Right cardiac atrium (tissue), 5 donors: Measurements from ENCODE around the gene CEP350. TPM values are rescaled to one million over a fixed set of nuclear protein-coding genes. Genes with fewer than 3 reads are reported as not detected.
"Not testable (repeated sequence)": the region's sequence is repeated elsewhere in the genome, so short reads cannot be mapped to it uniquely, and the experiment has no call there.

Source experiments
- ATAC-seq, 2 donors: fragments of 200-7000 bp; cut with Tn5 transposase; one replicate each; pipeline versions ENCODE4 v1.8.0 to v1.9.1; 2020; ENCODE audit warnings: moderate library complexity in 2 of 2, mild to moderate bottlenecking in 1 of 2
- DNase-seq, 3 donors: peaks; one replicate each; pipeline ENCODE4 v3.0.0-alpha.2; 2020
- H3K27ac ChIP-seq: one replicate; pipeline ENCODE4 v1.5.1; 2013; ENCODE audit warnings: mild to moderate bottlenecking, low read length, control low read depth, moderate library complexity
- H3K27me3 ChIP-seq: one replicate; pipeline ENCODE4 v1.6.1; 2013; ENCODE audit not compliant: control insufficient read depth, insufficient read depth
- H3K4me1 ChIP-seq: one replicate; pipeline ENCODE4 v1.6.1; 2013; ENCODE audit warnings: low read length; ENCODE audit not compliant: control insufficient read depth, insufficient read depth
- H3K4me3 ChIP-seq: one replicate; pipeline ENCODE4 v1.5.1; 2013; ENCODE audit warnings: low read length, control low read depth
- H3K9me3 ChIP-seq: one replicate; pipeline ENCODE4 v1.6.1; 2013; ENCODE audit warnings: low read length; ENCODE audit not compliant: control insufficient read depth
- WGBS: extraction: QIAGEN DNeasy Blood & Tissue Kit; methylation state at CpG from one replicate; pipeline ENCODE4 v1.1.7; 2013; 5-methylcytosine and 5-hydroxymethylcytosine counted together
- intact Hi-C, 4 donors: fragments of 100-400 bp; cut with DNase I; formaldehyde crosslinking; loops; one replicate each; pipeline versions ENCODE4 v1.11.0 to v1.14.0; 2022 to 2023
- polyA plus RNA-seq: library from polyadenylated mRNA; stranded (reverse); fragments of 200-250 nt; gene quantifications from one replicate; pipeline ENCODE4 v1.2.3, GENCODE V29; 2013
- total RNA-seq, 4 donors: library from RNA; stranded (reverse); fragmentation: NEBNext Ultra II Directional; extraction: Animal tissue kit (Norgen Biotek cat#: 25700); gene quantifications; one replicate each; pipeline ENCODE4 v1.2.1, GENCODE V29; 2021
- donor health status: healthy with polysubstance abuse.
- donor health status: DM: no; HTN: yes; CAD: no.
- donor health status: DM: no; HTN: no; CAD: no.
- donor health status: DM: no; HTN: yes; CAD: no; lungs with severe emphysema.
- donor health status: DM: yes; HTN: yes; CAD: no.

CEP350 gene
- total and polyA plus RNA-seq, 5 donors = 6.8 to 40.3 (median 35.1) TPM

DNA sequence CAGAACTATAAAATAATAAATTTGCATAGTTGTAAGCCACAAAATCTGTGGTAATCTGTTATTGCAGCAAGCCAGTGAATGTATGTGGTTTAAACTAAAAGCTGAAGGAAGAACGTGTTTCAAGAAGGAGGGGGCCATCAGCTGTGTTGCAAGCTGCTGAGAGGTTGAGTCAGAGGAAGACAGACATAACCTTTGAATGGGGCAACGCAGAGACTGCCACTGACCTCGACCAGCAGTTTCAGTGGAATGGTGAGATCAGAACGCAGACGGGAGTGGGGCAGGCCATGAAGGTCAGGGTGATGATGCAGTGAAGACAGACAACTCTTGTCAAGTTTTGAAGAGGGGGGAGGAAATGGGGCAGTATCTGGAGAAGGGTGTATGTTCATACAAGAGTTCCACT is 176.9 kb downstream of the CEP350 start:
- no peak overlapping the region for H3K4me3 ChIP-seq
- H3K4me1 ChIP-seq = no peaks in the 10 kb centered on the region
- ATAC-seq (peak in 1 of 2 donors; percentile 44), DNase-seq (no peak)
- intact Hi-C loops = no loop called here
- WGBS = 51% methylated on average over 5 of the region's 5 CpGs
- no peak overlapping the region for H3K27ac ChIP-seq
- H3K27me3 ChIP-seq = no peaks in the 10 kb centered on the region
- H3K9me3 ChIP-seq = no peaks in the 10 kb centered on the region

DNA sequence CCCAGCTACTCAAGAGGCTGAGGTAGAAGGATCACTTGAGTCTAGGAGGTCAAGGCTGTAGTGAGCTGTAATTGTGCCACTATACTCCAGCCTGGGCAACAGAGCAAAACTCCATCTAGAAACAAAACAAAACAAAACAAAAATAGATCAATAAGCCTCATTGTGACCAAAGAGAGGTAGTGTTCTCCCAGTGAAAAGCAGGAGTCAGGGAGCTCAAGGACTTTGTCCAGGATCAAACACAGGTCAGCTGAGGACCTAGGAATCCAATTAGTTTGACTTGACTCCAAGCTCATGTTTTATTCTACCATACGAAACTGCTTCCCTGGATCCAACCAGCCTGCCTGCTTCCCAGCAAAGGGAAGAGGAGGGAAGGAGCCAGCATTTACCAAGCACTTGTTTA is 178.6 kb downstream of the CEP350 start:
- 59% methylated on average over 1 of the region's 1 CpG for WGBS
- Histone ChIP-seq H3K27ac (no peak overlapping the region), H3K27me3 (no peaks in the 10 kb centered on the region), H3K4me3 (no peak overlapping the region), H3K9me3 (no peaks in the 10 kb centered on the region), H3K4me1 (no peaks in the 10 kb centered on the region)
- intact Hi-C loops = no loop called here
- no peak for ATAC-seq
- no peak for DNase-seq

DNA sequence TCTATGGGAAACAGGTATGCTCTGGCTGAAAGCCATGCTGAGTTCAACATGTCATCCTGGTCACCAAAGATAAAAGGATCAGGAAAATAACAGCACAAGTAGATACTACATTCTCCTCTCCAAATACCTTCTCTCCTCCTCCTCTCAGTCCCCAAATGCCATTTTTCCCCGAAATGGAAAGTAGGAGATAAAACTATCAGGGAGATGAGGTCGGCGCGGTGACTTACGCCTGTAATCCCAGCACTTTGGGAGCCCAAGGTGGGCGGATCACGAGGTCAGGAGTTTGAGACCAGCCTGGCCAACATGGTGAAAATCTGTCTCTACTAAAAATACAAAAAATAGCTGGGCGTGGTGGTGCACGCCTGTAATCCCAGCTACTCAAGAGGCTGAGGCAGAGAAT is 179.1 kb downstream of the CEP350 start:
- H3K4me3 ChIP-seq, intact Hi-C loops, H3K27ac ChIP-seq, H3K27me3 ChIP-seq, H3K4me1 ChIP-seq, ATAC-seq, DNase-seq, H3K9me3 ChIP-seq: not testable (repeated sequence)
- 74% methylated on average over 9 of the region's 9 CpGs for WGBS

DNA sequence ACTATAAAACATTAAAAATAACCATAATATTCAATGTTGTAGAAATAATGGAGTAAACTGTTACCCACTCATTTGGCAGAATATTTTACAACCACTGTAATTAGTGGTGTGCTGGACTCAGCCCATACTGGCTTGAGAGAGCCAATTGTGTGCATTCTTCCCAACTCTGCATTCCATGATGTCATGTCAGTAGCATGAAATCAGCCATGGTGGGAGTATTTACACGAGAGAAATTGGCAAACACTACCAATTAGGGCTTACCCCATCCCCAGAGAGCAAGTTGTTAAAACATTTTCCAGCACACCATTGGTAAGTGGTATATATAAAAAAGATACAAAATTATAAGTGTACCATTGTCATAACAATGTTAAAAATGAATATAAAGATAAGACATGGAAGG is 180.9 kb downstream of the CEP350 start:
- no peaks in the 10 kb centered on the region for H3K27me3 ChIP-seq
- ATAC-seq (no peak), DNase-seq (no peak)
- H3K4me1 ChIP-seq = no peaks in the 10 kb centered on the region
- H3K4me3 ChIP-seq = no peak overlapping the region
- H3K27ac ChIP-seq = no peak overlapping the region
- intact Hi-C loops = no loop called here
- H3K9me3 ChIP-seq = no peaks in the 10 kb centered on the region
- WGBS = 29% methylated on average over 1 of the region's 1 CpG

DNA sequence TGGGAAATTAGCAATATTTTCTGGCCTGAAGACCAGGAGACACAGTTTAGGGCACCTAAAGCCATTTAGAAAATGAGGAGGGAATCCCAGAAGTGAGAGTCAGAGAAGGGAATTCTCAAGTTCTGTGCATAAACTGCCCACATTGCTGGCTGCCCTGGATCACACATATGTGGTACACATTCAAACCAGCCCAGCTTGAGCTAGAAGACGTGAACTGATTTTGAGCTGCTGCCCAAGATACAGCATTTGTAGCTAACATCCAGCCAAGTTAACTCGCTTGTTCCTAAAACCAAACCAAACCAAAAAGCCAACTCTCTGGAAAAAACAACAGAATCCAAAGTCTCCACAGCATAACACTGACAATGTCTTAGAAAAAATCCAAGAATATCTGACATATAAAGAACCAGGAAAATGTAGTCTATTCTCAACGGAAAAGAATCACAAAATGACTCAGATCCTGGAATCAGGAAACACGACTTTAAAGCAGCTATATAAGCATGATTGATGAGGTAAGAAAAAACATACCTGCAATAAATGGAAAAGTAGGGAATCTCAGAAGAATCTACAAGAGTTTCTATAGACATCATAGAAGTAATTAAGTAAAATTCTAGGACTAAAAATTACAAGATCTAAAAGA is 181.8 kb downstream of the CEP350 start:
- Histone ChIP-seq H3K27ac (no peak overlapping the region), H3K27me3 (no peaks in the 10 kb centered on the region), H3K4me3 (no peak overlapping the region), H3K4me1 (no peaks in the 10 kb centered on the region), H3K9me3 (no peaks in the 10 kb centered on the region)
- ATAC-seq = no peak
- WGBS = 56% methylated on average over 4 of the region's 4 CpGs
- DNase-seq = no peak
- intact Hi-C loops = no loop called here

DNA sequence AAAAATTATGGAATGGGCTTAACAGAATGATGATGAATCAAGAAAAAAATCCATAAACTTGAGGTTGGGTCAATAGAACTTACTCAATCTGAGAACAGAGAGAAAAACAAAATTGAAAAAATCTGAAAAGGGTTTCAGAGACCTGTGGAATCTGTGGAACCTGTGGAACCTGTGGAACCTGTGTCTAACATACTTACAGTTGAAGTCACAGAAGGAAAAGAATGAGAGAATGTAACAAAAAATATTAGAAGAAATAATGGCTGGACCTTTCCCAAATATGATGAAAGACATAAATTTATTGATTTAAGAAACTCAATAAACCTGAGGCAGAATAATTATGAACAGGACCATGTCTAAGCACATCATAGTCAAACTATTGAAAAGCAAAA is 182.4 kb downstream of the CEP350 start:
- Histone ChIP-seq H3K4me1 (no peaks in the 10 kb centered on the region), H3K9me3 (no peaks in the 10 kb centered on the region), H3K27me3 (no peaks in the 10 kb centered on the region), H3K4me3 (no peak overlapping the region), H3K27ac (no peak overlapping the region)
- intact Hi-C loops = no loop called here
- DNase-seq (no peak), ATAC-seq (no peak)

DNA sequence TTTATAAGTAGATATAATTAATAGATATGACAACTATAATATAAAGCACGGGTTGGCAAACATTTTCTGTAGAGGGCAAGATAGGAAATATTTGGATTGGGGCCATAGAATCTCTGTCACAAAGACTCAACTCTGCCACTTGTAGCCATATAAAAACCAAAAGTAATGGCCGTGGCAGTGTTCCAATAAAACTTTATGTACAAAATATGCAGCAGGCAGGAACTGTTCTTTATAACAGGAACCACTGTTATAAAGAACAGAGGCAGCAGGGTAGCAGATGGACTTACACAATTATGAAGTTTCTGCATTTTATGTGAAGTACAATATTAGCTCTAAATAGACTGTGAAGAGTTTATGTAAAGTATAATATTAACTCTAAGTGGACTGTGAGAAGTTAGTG is 183.2 kb downstream of the CEP350 start:
- Histone ChIP-seq H3K4me1 (no peaks in the 10 kb centered on the region), H3K27me3 (no peaks in the 10 kb centered on the region), H3K4me3 (no peak overlapping the region), H3K27ac (no peak overlapping the region), H3K9me3 (no peaks in the 10 kb centered on the region)
- 63% methylated on average over 2 of the region's 2 CpGs for WGBS
- no peak for DNase-seq
- intact Hi-C loops = no loop called here
- ATAC-seq = no peak

DNA sequence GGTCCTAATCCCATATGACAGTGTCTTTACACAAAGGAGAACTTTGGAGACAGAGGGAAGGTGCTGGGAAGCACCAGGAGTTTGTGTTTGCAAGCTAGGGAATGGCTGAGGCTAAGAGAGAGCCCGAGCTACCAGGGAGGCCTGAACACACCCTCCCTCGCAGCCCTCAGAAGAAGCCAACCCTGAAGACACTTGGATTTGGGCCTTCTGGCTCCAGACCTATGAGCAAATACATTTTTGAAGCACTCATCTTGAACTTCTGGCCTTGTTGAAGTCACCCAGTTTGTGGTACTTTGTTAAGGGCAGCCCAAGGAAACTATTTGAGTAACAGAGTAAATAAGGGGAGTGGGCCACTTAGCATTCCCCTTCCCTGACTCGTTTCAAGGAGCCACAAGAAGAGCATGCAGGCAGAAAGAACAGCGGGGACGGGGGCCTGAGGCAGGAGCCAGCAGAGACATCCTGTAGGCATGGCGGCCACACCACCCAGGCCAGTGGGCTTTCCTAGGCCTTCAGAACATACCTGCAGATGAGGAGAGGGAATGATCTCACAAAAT is 186.8 kb downstream of the CEP350 start:
- H3K4me3 ChIP-seq = no peak overlapping the region
- H3K27me3 ChIP-seq = no peaks in the 10 kb centered on the region
- H3K27ac ChIP-seq = no peak overlapping the region
- 78% methylated on average over 6 of the region's 6 CpGs for WGBS
- no peaks in the 10 kb centered on the region for H3K4me1 ChIP-seq
- intact Hi-C loops = no loop called here
- H3K9me3 ChIP-seq = no peaks in the 10 kb centered on the region
- DNase-seq (no peak), ATAC-seq (no peak)

DNA sequence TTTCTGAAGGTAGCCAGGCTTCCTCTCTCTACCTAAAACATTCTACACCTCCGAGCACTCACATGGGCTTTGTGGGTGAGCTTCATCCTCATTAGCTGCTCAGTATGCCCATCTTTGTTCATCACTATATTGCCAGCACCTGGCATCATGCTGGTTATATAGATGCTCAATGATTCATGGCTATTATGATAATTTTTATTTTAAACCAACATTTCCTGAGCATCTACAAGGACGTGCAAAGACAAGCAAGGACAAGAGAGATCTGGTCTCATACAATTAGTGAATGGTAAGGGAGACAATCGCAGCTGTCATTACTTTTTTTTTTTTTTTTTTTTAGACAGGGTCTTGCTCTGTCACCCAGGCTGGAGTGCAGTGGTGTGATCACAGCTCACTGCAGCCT is 188.7 kb downstream of the CEP350 start:
- ATAC-seq = no peak
- Histone ChIP-seq H3K27me3 (no peaks in the 10 kb centered on the region), H3K4me3 (no peak overlapping the region), H3K4me1 (no peaks in the 10 kb centered on the region), H3K27ac (no peak overlapping the region), H3K9me3 (no peaks in the 10 kb centered on the region)
- whole genome bisulfite sequencing = 77% methylated on average over 3 of the region's 3 CpGs
- DNase-seq = no peak
- intact Hi-C loops = no loop called here

DNA sequence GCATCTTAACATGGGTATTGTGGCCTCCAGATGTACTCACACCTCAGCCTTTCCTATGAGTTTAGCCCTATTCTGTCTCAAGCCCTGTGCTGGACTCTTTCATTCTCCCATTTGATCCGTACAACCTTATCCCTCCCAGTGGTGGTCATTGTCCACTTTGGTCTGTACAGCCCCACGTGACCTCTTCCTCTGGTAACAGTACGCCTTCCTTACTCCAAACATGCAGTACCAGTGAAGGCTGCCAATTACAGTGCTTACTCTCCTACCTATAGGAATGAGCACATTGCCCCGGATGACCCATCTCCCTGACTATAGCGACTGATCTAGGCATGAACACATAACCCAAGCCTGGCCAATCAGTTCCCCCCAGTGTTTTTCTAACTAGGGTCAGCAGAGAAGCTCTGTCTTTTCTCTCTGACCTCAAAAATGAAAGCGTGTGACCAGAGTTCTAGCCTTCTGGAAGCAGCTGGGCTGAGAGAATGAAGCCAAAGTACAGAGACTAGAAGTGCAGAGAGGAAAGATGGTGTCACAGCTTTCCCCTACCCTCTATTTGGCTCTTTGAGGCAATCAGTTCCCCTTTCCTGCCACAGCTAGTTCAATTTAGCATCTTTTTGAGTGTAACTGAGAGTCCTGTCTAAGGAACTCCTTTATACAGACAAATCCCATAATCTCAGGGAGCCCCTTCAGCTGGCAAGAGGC is 190.2 kb downstream of the CEP350 start:
- H3K27ac ChIP-seq = peak overlapping the region; percentile 16
- ATAC-seq = no peak
- no peaks in the 10 kb centered on the region for H3K4me1 ChIP-seq
- intact Hi-C loops = no loop called here
- H3K4me3 ChIP-seq = no peak overlapping the region
- no peaks in the 10 kb centered on the region for H3K27me3 ChIP-seq
- no peak for DNase-seq
- H3K9me3 ChIP-seq = no peaks in the 10 kb centered on the region
- 63% methylated on average over 6 of the region's 6 CpGs for WGBS

DNA sequence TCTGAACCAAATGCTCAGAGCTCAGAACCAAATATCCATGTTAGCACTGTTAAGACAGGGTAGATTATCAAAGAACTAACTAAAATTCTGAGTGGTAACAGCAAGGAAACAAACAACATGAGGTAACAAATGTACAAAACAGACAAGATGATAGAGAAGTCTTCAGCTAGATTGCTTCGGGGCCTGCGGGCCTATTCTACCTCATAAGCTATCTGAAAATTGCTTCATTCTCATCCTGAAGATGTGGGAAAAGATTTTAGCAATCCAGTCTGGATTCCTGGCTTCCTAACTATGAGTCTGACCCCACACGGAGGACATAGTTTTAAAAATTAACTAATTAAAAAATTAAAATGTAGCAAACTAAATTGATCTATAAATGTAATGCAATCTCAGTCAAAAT is 190.8 kb downstream of the CEP350 start:
- intact Hi-C loops = no loop called here
- DNase-seq = no peak
- Histone ChIP-seq H3K9me3 (no peaks in the 10 kb centered on the region), H3K4me1 (no peaks in the 10 kb centered on the region), H3K4me3 (no peak overlapping the region), H3K27ac (peak overlapping the region; percentile 16), H3K27me3 (no peaks in the 10 kb centered on the region)
- 88% methylated on average over 3 of the region's 3 CpGs for WGBS
- no peak for ATAC-seq
